GM19455 (cell line): Measurements from ENCODE around the gene TBC1D22A.
"Not testable (repeated sequence)": the region's sequence is repeated elsewhere in the genome, so short reads cannot be mapped to it uniquely, and the experiment has no call there.

Experiments used
- ATAC-seq: cut with Tn5 transposase; IDR thresholded peaks from one replicate; pipeline ENCODE4 v1.9.1; 2021; ENCODE audit not compliant: unreplicated experiment

The TBC1D22A gene

GRCh38 chr22:46967445-46968358, 205.3 kb downstream of the TBC1D22A start:
- no peak for ATAC-seq

- ATAC-seq: no peak
These were observed 205.9 kb downstream of the TBC1D22A start for GRCh38 chr22:46968359-46968740.

DNA sequence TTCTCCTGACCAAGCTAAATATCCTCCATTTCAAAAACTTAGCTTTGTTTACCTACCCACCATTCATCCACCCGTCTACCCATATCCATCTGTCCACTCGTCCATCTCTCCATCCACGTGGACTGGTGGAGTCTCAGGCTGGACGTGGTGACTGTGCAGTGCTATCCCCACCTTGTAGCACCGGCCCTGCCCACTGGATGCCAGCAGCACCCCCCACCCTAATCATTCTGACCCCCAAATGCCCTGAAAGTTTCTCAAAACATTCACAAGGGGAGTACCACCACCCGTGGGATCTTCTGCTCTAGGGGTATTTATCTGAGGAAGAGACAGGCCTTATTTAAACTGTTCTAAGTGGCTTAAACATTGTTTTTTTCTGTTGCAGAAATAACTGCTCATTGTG, 206.4 kb downstream of the TBC1D22A start:
- ATAC-seq: no peak

DNA sequence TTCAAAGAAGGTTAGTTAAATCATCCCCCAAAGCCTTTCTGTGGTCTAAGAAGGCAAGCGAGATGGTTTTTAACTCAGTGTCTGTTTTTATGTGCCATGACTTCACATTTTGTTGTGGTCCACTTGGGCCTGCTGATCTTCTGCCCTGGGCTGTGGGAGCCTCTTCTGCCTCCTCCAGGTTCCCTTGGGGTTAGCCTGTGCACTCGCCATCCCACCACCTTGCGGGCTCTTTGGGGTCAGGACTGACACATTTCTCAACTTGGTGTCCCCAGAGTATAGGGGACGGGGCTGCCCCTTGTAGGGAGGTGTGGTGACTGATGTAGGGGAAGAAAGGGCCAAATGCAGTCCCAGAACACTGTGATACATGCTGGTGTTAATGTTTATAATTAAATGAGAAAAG, 207.0 kb downstream of the TBC1D22A start:
- ATAC-seq: peak; percentile 77

DNA sequence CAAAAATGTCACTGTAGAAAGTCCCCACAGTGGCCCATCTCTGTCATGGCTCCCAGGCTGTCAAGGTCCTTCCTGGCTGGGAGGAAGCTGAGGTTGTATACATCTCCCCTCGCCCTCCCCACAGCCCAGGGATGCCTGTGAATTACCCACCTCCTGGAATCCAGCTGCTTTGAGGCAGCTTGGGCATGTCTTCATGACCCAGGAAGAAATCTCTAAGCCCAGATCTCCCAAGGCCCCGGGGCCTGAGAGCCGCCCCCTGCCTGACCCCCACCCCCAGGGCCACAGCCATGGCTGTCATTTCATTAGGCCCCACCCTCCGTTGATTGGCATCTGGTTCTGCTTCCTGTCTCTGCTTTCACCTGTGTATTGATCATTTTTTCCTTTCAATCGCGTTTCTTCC, 207.5 kb downstream of the TBC1D22A start:
- no peak for ATAC-seq

- ATAC-seq: no peak
These were observed 208.1 kb downstream of the TBC1D22A start for GRCh38 chr22:46970411-46971098.

DNA sequence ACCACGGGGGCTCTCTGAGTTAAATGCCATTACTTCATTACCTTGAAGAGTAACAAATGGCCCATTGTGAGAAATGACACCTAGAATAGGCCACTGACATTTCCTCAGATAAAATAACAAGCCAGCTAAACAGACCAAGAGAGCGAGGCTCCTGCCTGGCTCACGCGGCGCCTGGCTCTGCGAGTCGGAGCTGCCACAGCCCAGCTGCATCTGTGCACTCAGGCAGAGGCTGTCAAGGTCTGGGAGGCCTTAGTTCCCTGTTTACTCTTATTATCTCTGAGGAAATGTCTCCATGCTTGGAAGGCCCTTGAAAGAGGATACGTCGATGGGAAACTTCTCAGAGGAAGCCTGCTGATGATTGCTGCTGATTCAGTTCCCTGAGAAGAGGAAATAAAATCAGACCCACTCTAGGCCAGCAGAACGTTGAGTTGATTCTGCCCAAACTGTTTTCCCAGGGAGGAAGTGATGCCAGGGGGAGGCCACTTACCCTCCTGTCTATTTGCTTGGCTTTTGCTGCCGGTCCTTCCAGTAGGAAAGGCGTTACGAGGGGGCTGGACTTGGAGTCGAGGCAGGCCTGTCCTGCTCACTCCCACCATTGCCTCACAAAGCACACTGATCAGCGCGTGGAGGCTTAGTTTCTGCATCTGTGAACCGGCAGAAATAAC, 208.8 kb downstream of the TBC1D22A start:
- no peak for ATAC-seq

DNA sequence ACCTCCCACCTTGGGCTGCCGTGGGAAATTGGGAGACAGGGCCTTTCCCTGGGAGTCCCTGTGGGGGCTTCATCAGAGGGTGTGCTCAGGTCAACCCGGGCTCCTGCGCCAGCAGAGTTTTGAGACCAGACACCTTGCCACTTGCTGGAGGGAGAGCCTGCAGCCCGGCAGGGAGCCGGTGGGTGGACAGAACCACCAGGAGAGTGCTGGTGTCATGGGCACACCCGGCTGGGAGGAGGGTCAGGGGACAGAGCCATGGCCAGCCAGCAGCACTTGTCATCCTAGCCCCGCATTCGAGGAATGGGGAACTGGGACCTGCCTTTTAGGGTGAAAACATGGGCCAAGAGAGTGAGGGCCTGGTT, 209.3 kb downstream of the TBC1D22A start:
- no peak for ATAC-seq

GRCh38 chr22:46972256-46972655, 209.8 kb downstream of the TBC1D22A start:
- ATAC-seq: no peak

DNA sequence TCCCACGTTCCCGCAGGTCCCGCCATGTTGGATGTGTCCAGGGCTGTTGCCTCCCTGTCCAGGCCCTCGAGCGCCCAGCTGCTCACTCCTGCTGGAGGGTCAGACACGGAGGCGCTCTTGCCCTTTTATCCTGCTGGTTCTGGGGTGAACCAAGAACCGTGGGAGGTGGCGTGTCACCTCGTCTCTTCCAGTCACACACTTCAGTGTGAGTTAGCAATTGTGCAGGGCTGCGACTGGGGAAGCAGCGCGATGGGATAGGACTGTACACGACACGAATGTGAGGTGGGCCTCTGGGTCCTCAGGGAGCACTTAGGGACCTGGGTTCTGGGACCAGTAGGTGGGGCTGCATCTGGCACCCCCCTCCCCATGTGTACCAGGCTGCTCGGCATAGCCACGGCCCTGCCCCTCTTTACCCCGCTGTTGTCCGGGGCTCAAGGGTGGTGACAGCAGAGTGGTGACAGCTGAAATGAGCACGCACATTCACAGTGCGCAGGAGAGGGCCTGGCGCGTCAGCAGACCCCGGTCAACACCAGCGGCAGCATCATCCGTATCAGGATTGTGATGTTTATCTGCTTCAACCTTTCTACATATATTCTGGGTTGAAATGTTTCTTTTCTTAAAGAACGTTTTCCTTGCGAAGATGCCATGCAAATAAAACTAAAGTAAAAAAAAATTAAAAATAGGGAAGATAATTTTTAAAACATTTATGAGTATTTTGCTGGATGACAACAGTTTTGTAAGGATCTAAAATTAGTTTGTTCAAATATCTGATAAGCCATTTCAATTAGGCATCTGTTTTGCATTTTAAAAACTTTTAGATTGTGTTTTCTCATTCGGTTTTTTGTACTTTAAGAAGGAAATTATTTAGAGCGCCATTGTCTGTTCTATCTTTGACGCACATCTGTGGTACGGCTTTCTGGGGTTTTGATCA, 210.7 kb downstream of the TBC1D22A start:
- ATAC-seq: no peak

- ATAC-seq: no peak
These were observed 211.6 kb downstream of the TBC1D22A start for GRCh38 chr22:46974077-46974476.

DNA sequence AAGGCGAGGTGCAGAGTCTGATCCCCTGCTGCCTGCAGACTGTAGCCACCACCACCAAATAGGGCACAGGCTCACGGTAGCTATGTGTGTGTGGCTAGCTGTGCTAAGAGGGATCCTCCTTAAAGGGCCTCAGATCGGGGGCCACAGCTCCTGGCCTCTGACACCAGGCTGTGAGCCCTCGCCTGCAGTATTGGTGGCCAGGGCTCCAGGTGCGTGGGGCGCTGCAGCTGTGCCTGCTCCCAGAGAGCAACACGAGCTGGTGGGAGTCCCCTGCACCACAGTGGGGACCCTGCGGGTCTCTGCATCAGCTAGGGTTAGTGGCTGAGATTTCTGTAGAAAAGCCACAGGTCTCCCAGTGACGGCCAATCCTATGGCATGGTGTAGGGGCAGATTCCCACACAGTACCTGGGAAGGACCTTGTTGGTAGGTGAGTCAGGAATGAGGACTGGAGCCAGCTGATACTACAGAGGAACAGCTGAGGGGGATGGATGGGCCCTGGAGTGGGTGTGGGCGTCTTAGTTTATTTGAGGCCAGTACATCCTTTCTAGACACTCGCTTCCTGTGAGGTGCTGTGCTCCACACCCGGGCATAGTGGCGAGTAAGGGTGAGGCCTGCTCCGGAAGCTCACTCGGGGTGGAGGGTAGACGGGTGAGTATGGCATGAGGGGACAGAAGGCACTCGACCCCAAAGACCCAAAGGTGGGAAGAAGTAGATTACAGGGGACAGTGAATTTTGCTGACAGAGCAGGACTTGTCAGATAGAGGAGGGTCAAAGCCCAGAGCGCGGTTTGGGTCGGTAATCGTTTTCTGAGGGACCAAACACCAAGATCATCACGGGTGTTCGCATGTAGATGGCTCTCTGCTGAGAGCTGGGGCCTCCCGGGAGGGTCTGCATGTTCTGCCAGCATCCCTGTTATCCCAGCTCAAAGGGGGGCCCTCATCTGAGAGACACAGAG, 212.5 kb downstream of the TBC1D22A start:
- ATAC-seq: no peak

GRCh38 chr22:46976143-46976542, 213.7 kb downstream of the TBC1D22A start:
- no peak for ATAC-seq

- no peak for ATAC-seq
These were observed 214.1 kb downstream of the TBC1D22A start for GRCh38 chr22:46976598-46976997.

- no peak for ATAC-seq
These were observed 215.3 kb downstream of the TBC1D22A start for GRCh38 chr22:46977656-46978343.

DNA sequence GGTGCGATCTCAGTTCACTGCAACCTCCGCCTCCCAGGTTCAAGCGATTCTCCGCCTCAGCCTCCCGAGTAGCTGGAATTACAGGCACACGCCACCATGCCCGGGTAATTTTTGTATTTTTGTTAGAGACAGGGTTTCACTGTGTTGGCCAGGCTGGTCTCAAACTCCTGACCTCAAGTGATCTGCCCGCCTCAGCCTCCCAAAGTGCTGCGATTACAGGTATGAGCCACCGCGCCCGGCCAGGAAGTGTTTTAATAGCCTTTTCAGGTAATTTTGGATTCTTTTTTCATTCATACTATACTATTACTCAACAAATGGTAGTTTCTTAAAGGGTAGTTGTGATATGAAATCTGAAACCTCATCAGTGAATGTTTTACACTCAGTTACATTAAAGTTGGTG, 216.2 kb downstream of the TBC1D22A start:
- not testable (repeated sequence) for ATAC-seq

DNA sequence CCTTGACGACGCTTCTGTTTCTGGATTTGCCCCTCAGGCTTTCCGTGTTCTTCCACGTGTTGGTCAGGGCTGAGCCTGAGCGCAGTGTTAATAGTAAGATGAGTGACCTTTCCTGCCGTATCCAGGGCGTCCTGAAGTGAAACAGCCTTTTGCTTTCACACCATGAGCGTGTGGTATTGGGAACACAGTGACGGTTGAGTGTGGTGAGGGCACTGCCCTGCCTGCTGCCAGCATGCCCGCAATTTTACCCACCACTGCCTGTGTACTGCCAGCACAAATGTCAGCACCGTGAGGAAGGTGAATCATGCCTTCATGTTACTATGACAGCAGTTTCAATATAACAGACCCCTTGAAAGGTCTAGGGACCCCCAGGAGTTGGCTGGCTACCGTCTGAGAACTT, 217.1 kb downstream of the TBC1D22A start:
- no peak for ATAC-seq

DNA sequence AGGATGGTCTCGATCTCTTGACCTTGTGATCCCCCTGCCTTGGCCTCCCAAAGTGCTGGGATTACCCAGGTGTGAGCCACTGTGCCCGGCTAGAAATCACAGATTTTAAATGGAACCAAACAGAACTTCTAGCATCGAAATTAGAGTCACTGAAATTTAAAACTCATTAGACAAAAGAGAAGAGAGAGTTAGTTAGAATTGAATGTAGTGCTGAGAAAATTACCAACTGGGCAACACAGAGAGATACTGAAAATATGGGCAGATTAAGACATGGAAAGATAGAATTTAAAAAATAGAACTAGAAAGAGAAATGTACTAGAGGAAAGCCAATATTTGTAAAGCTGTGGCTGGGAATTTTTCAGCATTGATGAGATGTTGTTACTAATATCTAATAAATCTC, 217.9 kb downstream of the TBC1D22A start:
- no peak for ATAC-seq

DNA sequence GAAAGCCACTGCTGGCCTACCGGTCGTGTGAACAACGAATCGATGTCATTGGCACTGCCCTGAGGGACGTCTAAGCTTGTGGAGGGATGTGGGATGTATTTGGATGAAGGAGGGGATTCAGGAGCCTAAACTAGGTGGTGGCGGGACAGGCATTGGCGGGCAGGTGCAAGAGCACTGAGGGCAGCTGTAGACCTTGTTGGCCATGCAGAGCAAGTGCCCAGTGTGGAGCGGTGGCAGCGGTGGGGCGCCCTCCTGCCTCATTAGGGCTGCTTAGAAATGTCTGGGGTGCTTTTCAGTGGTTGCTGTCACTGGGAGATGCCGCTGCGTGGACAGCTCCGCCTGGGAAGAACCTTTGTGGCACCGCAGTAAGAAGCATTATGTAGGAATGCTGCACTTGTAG, 220.2 kb downstream of the TBC1D22A start:
- ATAC-seq: no peak
